ENCODE measurements around the gene VPS54. TPM values are rescaled to one million over a fixed set of nuclear protein-coding genes. Genes with fewer than 3 reads are reported as not detected.

The VPS54 gene
- total RNA-seq, 1 experiment from 2014 or later: 19.1 TPM

DNA sequence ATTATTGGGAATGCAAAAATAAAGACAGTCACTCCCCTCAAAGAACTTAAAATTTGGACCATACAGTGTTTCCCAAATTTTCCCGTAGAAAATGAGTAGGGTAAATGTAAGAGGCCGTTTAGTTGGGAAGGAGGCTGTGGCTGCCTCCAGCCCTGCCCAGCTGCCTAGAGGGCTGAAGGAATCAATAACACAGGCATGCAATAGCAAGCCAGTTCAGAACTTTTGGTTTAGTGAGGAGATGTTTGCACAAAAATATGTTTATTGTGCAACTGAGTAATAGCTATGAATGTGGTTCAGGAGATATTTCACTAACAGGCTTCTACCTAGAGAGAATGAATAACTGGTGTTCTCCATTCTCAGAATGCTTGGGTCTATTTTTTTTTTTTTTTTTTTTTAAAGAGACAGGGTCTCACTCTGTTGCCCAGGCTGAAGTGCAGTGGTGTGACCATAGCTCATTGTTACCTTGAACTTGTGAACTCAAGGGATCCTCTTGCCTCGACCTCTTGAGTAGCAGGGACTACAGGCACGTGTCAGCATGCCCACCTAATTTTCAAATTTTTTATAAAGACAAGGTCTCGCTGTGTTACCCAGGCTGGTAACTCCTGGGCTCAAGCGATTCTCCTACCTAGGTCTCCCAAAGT is 153.9 kb downstream of the VPS54 start:
- intact Hi-C loops (cut with micrococcal nuclease; ENCODE audit: unreplicated experiment): no loop called here
- no peak for DNase-seq (ENCODE audit: low spot score)
- H3K27me3 ChIP-seq (replicated peaks; ENCODE audit: insufficient read depth, low read depth, low read length, poor library complexity): no peaks in the 10 kb centered on the region
- no peak overlapping the region for H3K4me3 ChIP-seq (ENCODE audit: low read depth, low read length, poor library complexity, severe bottlenecking)
- H3K36me3 ChIP-seq (ENCODE audit: insufficient read depth, low read length, poor library complexity, severe bottlenecking): peaks cover 10% of the 10 kb centered on the region
- TF ChIP-seq EZH2 (IDR thresholded peaks at IDR 0.05; ENCODE audit: borderline replicate concordance, low read depth, low read length, poor library complexity, severe bottlenecking): no peak
- TF ChIP-seq, protein P1, sequence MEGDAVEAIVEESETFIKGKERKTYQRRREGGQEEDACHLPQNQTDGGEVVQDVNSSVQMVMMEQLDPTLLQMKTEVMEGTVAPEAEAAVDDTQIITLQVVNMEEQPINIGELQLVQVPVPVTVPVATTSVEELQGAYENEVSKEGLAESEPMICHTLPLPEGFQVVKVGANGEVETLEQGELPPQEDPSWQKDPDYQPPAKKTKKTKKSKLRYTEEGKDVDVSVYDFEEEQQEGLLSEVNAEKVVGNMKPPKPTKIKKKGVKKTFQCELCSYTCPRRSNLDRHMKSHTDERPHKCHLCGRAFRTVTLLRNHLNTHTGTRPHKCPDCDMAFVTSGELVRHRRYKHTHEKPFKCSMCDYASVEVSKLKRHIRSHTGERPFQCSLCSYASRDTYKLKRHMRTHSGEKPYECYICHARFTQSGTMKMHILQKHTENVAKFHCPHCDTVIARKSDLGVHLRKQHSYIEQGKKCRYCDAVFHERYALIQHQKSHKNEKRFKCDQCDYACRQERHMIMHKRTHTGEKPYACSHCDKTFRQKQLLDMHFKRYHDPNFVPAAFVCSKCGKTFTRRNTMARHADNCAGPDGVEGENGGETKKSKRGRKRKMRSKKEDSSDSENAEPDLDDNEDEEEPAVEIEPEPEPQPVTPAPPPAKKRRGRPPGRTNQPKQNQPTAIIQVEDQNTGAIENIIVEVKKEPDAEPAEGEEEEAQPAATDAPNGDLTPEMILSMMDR (conservative IDR thresholded peaks at IDR 0.05; ENCODE audit: low read depth, low read length): no peak
- no peaks in the 10 kb centered on the region for H3K4me1 ChIP-seq (ENCODE audit: insufficient read depth, low read length, poor library complexity, severe bottlenecking)
- no TSS peak for BruUV-seq (replicated peaks)
- H3K9me3 ChIP-seq (ENCODE audit: low read depth, low read length, poor library complexity, severe bottlenecking): no peaks in the 10 kb centered on the region
- POLR2A ChIA-PET (ENCODE audit: low non-redundant PET): no interaction called here
- CTCF ChIA-PET: no interaction called here
- no peak overlapping the region for H3K27ac ChIP-seq (ENCODE audit: low read depth, low read length, poor library complexity, severe bottlenecking)

DNA sequence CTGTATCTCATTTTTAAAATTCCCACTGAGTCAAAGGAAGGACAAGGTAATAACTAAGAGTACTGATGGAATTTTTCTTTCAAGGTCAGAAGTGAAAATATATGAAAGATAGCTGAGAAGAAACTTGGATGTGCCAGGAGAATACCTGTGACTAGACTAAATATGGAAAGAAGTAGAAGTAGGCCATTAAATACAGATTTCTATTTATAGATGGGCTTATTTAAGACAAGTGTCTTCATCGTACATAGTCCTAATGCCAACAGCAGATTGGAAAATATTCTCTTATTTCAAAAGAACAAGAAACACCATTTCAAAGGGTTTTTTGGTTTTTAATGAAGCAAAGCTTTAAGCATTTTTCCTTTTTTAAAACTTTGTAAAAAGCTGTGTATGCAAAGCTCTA is 155.5 kb downstream of the VPS54 start:
- H3K36me3 ChIP-seq (ENCODE audit: insufficient read depth, low read length, poor library complexity, severe bottlenecking): peaks cover 10% of the 10 kb centered on the region
- POLR2A ChIA-PET (ENCODE audit: low non-redundant PET): interaction anchor here (0.7 kb wide), 1 partner anchor 1793 kb away, joined by 3 read pairs; no protein-coding TSS in a partner anchor
- no peak overlapping the region for H3K4me3 ChIP-seq (ENCODE audit: low read depth, low read length, poor library complexity, severe bottlenecking)
- BruUV-seq (replicated peaks): no TSS peak
- no peaks in the 10 kb centered on the region for H3K27me3 ChIP-seq (replicated peaks; ENCODE audit: insufficient read depth, low read depth, low read length, poor library complexity)
- H3K27ac ChIP-seq (ENCODE audit: low read depth, low read length, poor library complexity, severe bottlenecking): no peak overlapping the region
- CTCF ChIA-PET: no interaction called here
- H3K9me3 ChIP-seq (ENCODE audit: low read depth, low read length, poor library complexity, severe bottlenecking): no peaks in the 10 kb centered on the region
- no peak for TF ChIP-seq EZH2 (IDR thresholded peaks at IDR 0.05; ENCODE audit: borderline replicate concordance, low read depth, low read length, poor library complexity, severe bottlenecking)
- TF ChIP-seq, protein P1 (conservative IDR thresholded peaks at IDR 0.05; ENCODE audit: low read depth, low read length): no peak
- intact Hi-C loops (cut with micrococcal nuclease; ENCODE audit: unreplicated experiment): no loop called here
- H3K4me1 ChIP-seq (ENCODE audit: insufficient read depth, low read length, poor library complexity, severe bottlenecking): no peaks in the 10 kb centered on the region
- DNase-seq (ENCODE audit: low spot score): no peak

DNA sequence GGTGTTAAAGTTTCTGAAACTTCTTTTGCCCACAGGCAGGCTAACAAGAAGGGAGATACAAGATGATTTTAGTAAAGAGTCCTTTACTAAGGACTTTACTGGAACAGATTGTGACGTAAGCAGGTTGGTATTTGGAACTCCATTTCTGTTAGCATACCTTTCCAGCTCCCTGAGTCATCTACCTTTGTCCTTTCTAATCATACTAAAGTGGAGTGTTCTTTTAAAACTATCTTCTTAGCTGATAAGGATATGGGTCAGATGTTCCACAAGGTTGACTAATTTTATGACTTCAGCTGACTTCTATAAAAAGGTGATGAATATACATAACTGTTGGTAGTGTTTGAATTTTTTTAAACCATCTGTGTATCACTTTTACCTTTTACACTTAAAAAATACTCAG is 156.4 kb downstream of the VPS54 start:
- Histone ChIP-seq H3K4me3 (ENCODE audit: low read depth, low read length, poor library complexity, severe bottlenecking) (no peak overlapping the region), H3K27me3 (replicated peaks; ENCODE audit: insufficient read depth, low read depth, low read length, poor library complexity) (no peaks in the 10 kb centered on the region), H3K36me3 (ENCODE audit: insufficient read depth, low read length, poor library complexity, severe bottlenecking) (peaks cover 10% of the 10 kb centered on the region), H3K4me1 (ENCODE audit: insufficient read depth, low read length, poor library complexity, severe bottlenecking) (no peaks in the 10 kb centered on the region), H3K9me3 (ENCODE audit: low read depth, low read length, poor library complexity, severe bottlenecking) (no peaks in the 10 kb centered on the region), H3K27ac (ENCODE audit: low read depth, low read length, poor library complexity, severe bottlenecking) (no peak overlapping the region)
- TF ChIP-seq, protein P1 (conservative IDR thresholded peaks at IDR 0.05; ENCODE audit: low read depth, low read length): no peak
- intact Hi-C loops (cut with micrococcal nuclease; ENCODE audit: unreplicated experiment): no loop called here
- CTCF ChIA-PET: no interaction called here
- POLR2A ChIA-PET (ENCODE audit: low non-redundant PET): no interaction called here
- no TSS peak for BruUV-seq (replicated peaks)
- no peak for DNase-seq (ENCODE audit: low spot score)
